ENCODE data around the gene SYT7. TPM values are rescaled to one million over a fixed set of nuclear protein-coding genes. Genes with fewer than 3 reads are reported as not detected.

Gene SYT7
- total and polyA plus RNA-seq, 2 of the 4 experiments (the other 2 are of a cell fraction) = under 0.01 to 0.19 TPM

DNA sequence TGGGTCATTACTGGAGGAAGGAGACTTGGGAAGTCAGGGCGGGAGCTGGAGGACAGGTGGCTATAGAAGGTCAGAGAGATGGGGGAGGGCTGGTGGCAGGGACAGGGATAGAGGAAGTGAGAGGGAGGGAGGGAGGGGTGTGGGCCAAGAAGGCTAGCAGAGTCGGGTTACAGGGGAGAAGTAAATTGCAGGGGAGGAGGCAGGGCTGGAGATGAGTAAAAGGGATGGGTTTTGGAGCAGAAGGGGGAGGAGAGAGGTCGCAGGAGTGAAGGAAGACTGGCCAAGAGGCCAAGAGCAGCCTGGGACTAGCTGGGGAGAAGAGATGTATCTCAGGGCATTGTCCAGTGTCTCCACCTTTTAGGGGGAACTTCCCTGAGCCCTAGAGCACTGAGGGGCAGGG is 39.3 kb downstream of the SYT7 start:
- Histone ChIP-seq H2AFZ (replicated peaks; ENCODE audit: low read length, poor library complexity) (no peak overlapping the region), H3K4me2 (ENCODE audit: low read depth, low read length) (peak overlapping the region; percentile 1; the same call in 1 of the 2 replicates), H3K4ac (ENCODE audit: low read depth, low read length) (no peak overlapping the region), H4K5ac (ENCODE audit: low read depth, low read length) (no peak overlapping the region), H3K79me1 (ENCODE audit: low read depth in 1 of 2, low read length in 2 of 2) (no peaks in the 10 kb centered on the region), H4K91ac (ENCODE audit: insufficient read depth, low read depth, low read length) (no peak overlapping the region), H3K23ac (ENCODE audit: low read depth, low read length) (no peak overlapping the region), H4K8ac (ENCODE audit: low read depth in 2 of 2, low read length in 2 of 2) (no peak overlapping the region), H3K9me1 (ENCODE audit: insufficient read depth, low read length) (no peaks in the 10 kb centered on the region), H2BK20ac (ENCODE audit: low read depth, low read length) (no peak overlapping the region), H3K14ac (replicated peaks; ENCODE audit: low read depth, low read length) (no peak overlapping the region), H4K20me1 (ENCODE audit: insufficient read depth, low read length) (no peaks in the 10 kb centered on the region), H2AK5ac (ENCODE audit: low read depth, low read length) (no peak overlapping the region), H3K18ac (ENCODE audit: low read depth, low read length) (no peak overlapping the region), H3K36me3 (ENCODE audit: control insufficient read depth, insufficient read depth, low read length) (no peaks in the 10 kb centered on the region), H3K9ac (ENCODE audit: low read depth, low read length) (no peak overlapping the region), H2BK15ac (ENCODE audit: low read depth, low read length) (no peak overlapping the region), H3K4me3 (ENCODE audit: insufficient read depth, low read depth, low read length) (no peak overlapping the region), H3K27me3 (ENCODE audit: control insufficient read depth, insufficient read depth, low read length) (peaks cover 18% of the 10 kb centered on the region), H2BK120ac (ENCODE audit: low read depth, low read length) (no peak overlapping the region), H3K9me3 (ENCODE audit: control insufficient read depth, insufficient read depth, low read length) (no peaks in the 10 kb centered on the region), H2BK5ac (ENCODE audit: low read depth, low read length, poor library complexity, severe bottlenecking) (no peak overlapping the region), H3K56ac (ENCODE audit: extremely low read depth, insufficient read depth, low read length) (no peak overlapping the region), H3K27ac (ENCODE audit: insufficient read depth, low read length) (no peak overlapping the region), H3K4me1 (ENCODE audit: control insufficient read depth, insufficient read depth, low read length) (peaks cover 13% of the 10 kb centered on the region), H2AK9ac (replicated peaks; ENCODE audit: low read depth, low read length, poor library complexity) (no peak overlapping the region)
- 12% methylated on average over 2 of the region's 3 CpGs; no CpG with 5 or more reads in 1 of the 2 experiments for WGBS, 2 experiments (ENCODE audit: extremely low coverage in 2 of 2, insufficient read length in 1 of 2)
- TF ChIP-seq, protein P1, sequence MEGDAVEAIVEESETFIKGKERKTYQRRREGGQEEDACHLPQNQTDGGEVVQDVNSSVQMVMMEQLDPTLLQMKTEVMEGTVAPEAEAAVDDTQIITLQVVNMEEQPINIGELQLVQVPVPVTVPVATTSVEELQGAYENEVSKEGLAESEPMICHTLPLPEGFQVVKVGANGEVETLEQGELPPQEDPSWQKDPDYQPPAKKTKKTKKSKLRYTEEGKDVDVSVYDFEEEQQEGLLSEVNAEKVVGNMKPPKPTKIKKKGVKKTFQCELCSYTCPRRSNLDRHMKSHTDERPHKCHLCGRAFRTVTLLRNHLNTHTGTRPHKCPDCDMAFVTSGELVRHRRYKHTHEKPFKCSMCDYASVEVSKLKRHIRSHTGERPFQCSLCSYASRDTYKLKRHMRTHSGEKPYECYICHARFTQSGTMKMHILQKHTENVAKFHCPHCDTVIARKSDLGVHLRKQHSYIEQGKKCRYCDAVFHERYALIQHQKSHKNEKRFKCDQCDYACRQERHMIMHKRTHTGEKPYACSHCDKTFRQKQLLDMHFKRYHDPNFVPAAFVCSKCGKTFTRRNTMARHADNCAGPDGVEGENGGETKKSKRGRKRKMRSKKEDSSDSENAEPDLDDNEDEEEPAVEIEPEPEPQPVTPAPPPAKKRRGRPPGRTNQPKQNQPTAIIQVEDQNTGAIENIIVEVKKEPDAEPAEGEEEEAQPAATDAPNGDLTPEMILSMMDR (conservative IDR thresholded peaks at IDR 0.05; ENCODE audit: low read depth, low read length) = no peak
- no peak for TF ChIP-seq POLR2A (IDR thresholded peaks at IDR 0.05; ENCODE audit: low read depth, low read length)
- no peak for TF ChIP-seq MXI1 (IDR thresholded peaks at IDR 0.05; ENCODE audit: borderline replicate concordance, low read depth, low read length)
- no peak for TF ChIP-seq RAD21 (IDR thresholded peaks at IDR 0.05; ENCODE audit: low read length)
- TF ChIP-seq MAZ (IDR thresholded peaks at IDR 0.05; ENCODE audit: borderline replicate concordance, low read depth, low read length) = no peak
- no peak for TF ChIP-seq CHD1 (IDR thresholded peaks at IDR 0.05; ENCODE audit: low read depth, low read length)
- TF ChIP-seq, protein P2, sequence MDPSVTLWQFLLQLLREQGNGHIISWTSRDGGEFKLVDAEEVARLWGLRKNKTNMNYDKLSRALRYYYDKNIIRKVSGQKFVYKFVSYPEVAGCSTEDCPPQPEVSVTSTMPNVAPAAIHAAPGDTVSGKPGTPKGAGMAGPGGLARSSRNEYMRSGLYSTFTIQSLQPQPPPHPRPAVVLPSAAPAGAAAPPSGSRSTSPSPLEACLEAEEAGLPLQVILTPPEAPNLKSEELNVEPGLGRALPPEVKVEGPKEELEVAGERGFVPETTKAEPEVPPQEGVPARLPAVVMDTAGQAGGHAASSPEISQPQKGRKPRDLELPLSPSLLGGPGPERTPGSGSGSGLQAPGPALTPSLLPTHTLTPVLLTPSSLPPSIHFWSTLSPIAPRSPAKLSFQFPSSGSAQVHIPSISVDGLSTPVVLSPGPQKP (IDR thresholded peaks at IDR 0.05; ENCODE audit: borderline replicate concordance, low read depth, low read length) = no peak
- TF ChIP-seq, protein P3, sequence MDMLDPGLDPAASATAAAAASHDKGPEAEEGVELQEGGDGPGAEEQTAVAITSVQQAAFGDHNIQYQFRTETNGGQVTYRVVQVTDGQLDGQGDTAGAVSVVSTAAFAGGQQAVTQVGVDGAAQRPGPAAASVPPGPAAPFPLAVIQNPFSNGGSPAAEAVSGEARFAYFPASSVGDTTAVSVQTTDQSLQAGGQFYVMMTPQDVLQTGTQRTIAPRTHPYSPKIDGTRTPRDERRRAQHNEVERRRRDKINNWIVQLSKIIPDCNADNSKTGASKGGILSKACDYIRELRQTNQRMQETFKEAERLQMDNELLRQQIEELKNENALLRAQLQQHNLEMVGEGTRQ (IDR thresholded peaks at IDR 0.05; ENCODE audit: low read depth, low read length) = no peak
- no peak for TF ChIP-seq MAFK (IDR thresholded peaks at IDR 0.05; ENCODE audit: low read depth, low read length)
- no peak for TF ChIP-seq NFE2L2 (IDR thresholded peaks at IDR 0.05; ENCODE audit: low read depth, low read length)
- no peak for TF ChIP-seq CEBPB (IDR thresholded peaks at IDR 0.05; ENCODE audit: low read depth, low read length)
- no peak for TF ChIP-seq RFX5 (IDR thresholded peaks at IDR 0.05; ENCODE audit: low read depth, low read length)
- no peak for TF ChIP-seq SMC3 (IDR thresholded peaks at IDR 0.05; ENCODE audit: low read depth, low read length)
- no peak for TF ChIP-seq RCOR1 (IDR thresholded peaks at IDR 0.05; ENCODE audit: insufficient replicate concordance, low read length)
- no peak for TF ChIP-seq BHLHE40 (IDR thresholded peaks at IDR 0.05; ENCODE audit: low read depth, low read length)
- TF ChIP-seq FOS (IDR thresholded peaks at IDR 0.05; ENCODE audit: low read depth, low read length) = no peak
- BruUV-seq (replicated peaks) = no TSS peak
- ChIA-PET CTCF (no interaction called here), POLR2A (ENCODE audit: unreplicated experiment) (no interaction called here)
- dilution Hi-C loops (cut with HindIII; ENCODE audit: low sequenced_read_pairs, unreplicated experiment) = no loop called here
- intact Hi-C loops (cut with micrococcal nuclease) = no loop called here
- peak; percentile 85 for ATAC-seq (ENCODE audit: low read depth)
- peak; percentile 52 for DNase-seq
- in situ Hi-C loops (cut with MboI; ENCODE audit: low sequenced_read_pairs) = no loop called here

All from IMR-90 (cell line).